Measurements from ENCODE around the gene RBL2. TPM values are rescaled to one million over a fixed set of nuclear protein-coding genes. Genes with fewer than 3 reads are reported as not detected.

RBL2 gene
- total and polyA plus RNA-seq, 8 donors = 27.6 to 60.6 (median 40.3) TPM

DNA sequence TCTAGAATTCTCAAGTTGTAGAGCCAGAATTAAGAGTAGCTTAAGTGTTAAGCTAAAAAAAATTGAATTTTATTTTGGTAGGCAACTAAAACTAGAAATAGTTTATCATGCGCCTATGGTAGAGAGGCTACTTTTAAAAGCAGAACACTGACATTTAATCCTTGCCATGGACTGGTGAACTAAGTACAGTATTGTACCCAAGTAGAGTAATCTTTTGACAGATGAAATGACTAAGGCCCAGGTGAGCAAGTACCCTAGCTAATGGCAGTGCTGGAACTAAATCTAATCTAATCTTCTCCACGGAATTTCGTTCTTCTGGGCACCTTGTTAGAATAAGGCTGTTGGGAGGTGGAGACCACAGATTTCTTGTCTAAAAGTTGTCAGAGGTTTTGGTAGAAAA is 11.8 kb downstream of the RBL2 start:
- no peaks in the 10 kb centered on the region for H3K9me3 ChIP-seq
- DNase-seq (no peak), ATAC-seq (no peak), FAIRE-seq (no peak)
- intact Hi-C loops (cut with DNase I) = no loop called here
- no peaks in the 10 kb centered on the region for H3K4me1 ChIP-seq
- WGBS, 2 donors = 52 to 64% methylated on average over 3 of the region's 3 CpGs
- peaks cover 0 to 30% (median 5%) of the 10 kb centered on the region in 3 donors for H3K36me3 ChIP-seq
- no peak overlapping the region for H3K27ac ChIP-seq
- no peak for TF ChIP-seq CTCF (IDR thresholded peaks at IDR 0.05)
- no peak overlapping the region for H3K4me3 ChIP-seq
- no peaks in the 10 kb centered on the region for H3K27me3 ChIP-seq

DNA sequence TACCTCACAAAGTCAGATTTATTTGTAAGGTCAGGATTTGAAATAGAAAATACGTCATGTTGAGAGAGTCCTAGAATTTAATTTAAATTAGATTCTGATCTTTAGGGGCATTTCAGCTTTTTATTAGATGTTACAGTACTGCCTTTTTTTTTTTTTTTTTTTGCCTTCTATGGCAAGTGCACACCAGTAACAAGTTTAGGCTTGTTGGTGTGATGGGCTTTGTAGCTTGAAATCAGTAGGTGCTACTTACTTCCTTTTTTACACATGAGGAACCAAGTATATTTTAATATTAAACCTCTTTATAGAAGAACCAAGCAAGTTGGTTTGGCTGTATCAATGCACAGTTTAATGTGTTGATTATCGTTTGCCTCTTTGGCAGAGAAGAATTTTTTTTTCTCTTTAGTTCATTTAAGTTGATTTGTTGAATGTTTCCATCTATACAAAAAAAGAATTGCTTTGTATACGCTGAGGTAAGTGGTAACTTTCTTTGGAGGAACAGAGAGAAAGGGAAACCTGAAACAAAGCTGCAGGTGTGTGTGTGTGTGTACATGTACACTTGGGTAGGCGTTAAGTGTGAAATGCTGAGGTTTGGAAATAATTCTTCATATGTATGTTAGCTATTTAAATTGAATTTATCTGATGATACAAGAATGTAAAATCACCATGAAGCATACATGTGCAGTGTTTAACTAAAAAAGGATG is 15.7 kb downstream of the RBL2 start:
- Histone ChIP-seq H3K36me3 (peaks cover 0 to 35% (median 18%) of the 10 kb centered on the region in 3 donors), H3K4me3 (no peak overlapping the region), H3K27me3 (no peaks in the 10 kb centered on the region), H3K27ac (no peak overlapping the region), H3K9me3 (no peaks in the 10 kb centered on the region), H3K4me1 (no peaks in the 10 kb centered on the region)
- intact Hi-C loops (cut with DNase I) = no loop called here
- no peak for TF ChIP-seq CTCF (IDR thresholded peaks at IDR 0.05)
- no peak for ATAC-seq
- no peak for FAIRE-seq
- WGBS, 2 donors = 93 to 94% methylated on average over 4 of the region's 4 CpGs
- no peak for DNase-seq

DNA sequence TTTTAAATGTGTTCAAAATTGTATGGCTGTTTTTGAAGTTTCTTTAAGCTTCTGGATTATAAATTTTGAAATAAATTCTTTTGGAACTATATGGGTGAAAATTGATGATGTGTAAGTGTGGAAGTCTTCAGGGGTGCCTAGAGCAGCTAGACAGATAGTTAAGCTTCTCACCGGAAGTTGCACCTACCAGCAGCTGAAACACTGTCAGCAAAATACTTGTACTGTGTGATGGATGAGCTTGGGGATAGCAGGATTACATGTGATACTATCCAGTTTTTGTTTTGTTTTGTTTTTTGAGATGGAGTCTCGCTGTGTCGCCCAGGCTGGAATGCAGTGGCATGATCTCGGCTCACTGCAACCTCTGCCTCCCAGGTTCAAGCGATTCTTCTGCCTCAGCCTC is 19.7 kb downstream of the RBL2 start:
- Histone ChIP-seq H3K4me1 (no peaks in the 10 kb centered on the region), H3K27ac (no peak overlapping the region), H3K4me3 (no peak overlapping the region), H3K9me3 (no peaks in the 10 kb centered on the region), H3K36me3 (peaks cover 0 to 50% (median 18%) of the 10 kb centered on the region in 3 donors), H3K27me3 (no peaks in the 10 kb centered on the region)
- no peak for TF ChIP-seq CTCF (IDR thresholded peaks at IDR 0.05)
- intact Hi-C loops (cut with DNase I) = no loop called here
- WGBS, 2 donors = 95 to 96% methylated on average over 5 of the region's 5 CpGs
- no peak for ATAC-seq
- no peak for FAIRE-seq
- no peak for DNase-seq

GRCh38 chr16:53456625-53457024 is 22.4 kb downstream of the RBL2 start:
- ATAC-seq (peak in 1 of 4 donors; percentile 30), FAIRE-seq (no peak), DNase-seq (no peak)
- Histone ChIP-seq H3K27ac (no peak overlapping the region), H3K27me3 (no peaks in the 10 kb centered on the region), H3K36me3 (peaks cover 5 to 63% (median 30%) of the 10 kb centered on the region in 3 donors), H3K4me1 (no peaks in the 10 kb centered on the region), H3K9me3 (no peaks in the 10 kb centered on the region), H3K4me3 (no peak overlapping the region)
- TF ChIP-seq CTCF (IDR thresholded peaks at IDR 0.05) = no peak
- WGBS, 2 donors = 95 to 98% methylated on average over 2 of the region's 2 CpGs
- intact Hi-C loops (cut with DNase I) = no loop called here

- H3K36me3 ChIP-seq = peaks cover 5 to 63% (median 27%) of the 10 kb centered on the region in 3 donors
- FAIRE-seq = no peak
- no peak for DNase-seq
Observed at GRCh38 chr16:53457670-53458069, 23.4 kb downstream of the RBL2 start.

More at GRCh38 chr16:53457670-53458069, 23.4 kb downstream of the RBL2 start:
- Histone ChIP-seq H3K27me3 (no peaks in the 10 kb centered on the region), H3K27ac (no peak overlapping the region), H3K4me1 (no peaks in the 10 kb centered on the region), H3K9me3 (no peaks in the 10 kb centered on the region), H3K4me3 (no peak overlapping the region)
- WGBS, 2 donors = 94 to 95% methylated on average over 2 of the region's 2 CpGs
- no peak for TF ChIP-seq CTCF (IDR thresholded peaks at IDR 0.05)
- peak in 3 of 4 donors; percentile 45 to 56 (median 46) for ATAC-seq
- intact Hi-C loops (cut with DNase I) = no loop called here
